Stimulated activated CD8-positive, alpha-beta memory T cell treated with anti-CD3 and anti-CD28 coated beads, Interleukin-12 subunit alpha, Interleukin-12 subunit beta, amount 100 ng/mL, for 24 hours (primary cell): ENCODE measurements around the gene CHAF1A.

Experiments used
- DNase-seq: peaks from one replicate; pipeline ENCODE4 v3.0.0-alpha.2; 2020; ENCODE audit errors: extremely low read depth

CHAF1A gene

DNA sequence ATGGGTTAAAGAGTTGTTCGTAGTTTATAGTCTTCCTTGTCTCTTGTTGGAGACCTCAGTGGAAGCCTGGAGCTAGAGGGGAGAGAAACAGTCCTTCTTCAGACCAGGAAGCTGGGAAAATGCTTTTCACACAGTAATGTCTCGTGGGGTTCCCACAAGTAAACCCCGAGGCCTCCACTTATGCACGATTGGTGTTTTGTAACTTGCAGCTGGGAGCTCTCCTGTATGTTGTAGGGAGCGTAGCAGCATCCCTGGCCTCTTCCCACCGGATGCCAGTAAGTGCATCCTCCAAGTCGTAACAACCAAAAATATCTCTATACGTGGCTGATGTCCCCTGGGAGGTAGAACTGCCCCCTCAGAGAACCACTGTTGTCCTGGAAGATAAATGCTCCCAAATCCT is 3.5 kb downstream of the CHAF1A start:
- no peak for DNase-seq

DNA sequence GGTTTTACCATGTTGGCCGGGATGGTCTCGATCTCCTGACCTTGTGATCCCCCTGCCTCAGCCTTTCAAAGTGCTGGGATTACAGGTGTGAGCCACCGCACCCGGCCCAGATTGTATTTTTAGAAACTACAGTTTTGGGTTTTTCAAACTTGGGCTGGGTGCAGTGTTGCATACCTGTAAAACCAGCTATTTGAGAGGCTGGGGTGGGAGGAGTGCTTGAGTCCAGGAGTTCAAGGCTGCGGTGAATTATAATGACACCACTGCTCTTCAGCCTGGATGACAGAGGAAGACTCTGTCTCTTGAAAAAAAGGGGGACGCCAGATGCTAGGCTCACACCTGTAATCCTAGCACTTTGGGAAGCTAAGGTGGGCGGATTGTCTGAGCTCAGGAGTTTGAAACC is 4.2 kb downstream of the CHAF1A start:
- no peak for DNase-seq

DNA sequence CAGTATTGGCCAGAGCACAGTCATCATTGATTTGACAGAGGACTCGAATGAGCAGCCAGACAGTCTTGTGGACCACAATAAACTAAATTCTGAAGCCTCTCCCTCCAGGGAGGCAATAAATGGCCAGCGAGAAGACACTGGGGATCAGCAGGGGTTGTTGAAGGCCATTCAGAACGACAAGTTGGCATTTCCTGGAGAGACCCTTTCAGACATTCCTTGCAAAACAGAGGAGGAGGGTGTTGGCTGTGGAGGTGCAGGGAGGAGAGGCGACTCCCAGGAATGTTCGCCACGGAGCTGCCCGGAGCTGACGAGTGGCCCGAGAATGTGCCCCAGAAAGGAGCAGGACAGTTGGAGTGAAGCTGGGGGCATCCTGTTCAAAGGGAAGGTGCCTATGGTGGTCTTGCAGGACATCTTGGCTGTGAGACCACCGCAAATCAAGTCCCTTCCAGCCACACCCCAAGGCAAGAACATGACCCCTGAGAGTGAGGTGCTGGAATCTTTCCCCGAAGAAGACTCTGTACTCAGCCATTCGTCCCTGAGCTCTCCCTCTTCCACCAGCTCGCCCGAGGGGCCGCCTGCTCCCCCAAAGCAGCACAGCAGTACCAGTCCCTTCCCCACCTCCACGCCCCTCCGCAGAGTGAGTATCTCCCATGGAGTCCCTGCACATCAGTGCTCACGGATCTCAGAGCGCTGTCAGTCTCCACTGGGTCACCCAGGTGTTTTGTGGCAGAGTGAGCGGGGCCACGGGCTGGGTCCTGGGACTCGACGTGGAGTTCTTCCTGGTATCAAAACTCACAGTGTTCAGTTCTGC is 6.9 kb downstream of the CHAF1A start:
- DNase-seq, result no peak

DNA sequence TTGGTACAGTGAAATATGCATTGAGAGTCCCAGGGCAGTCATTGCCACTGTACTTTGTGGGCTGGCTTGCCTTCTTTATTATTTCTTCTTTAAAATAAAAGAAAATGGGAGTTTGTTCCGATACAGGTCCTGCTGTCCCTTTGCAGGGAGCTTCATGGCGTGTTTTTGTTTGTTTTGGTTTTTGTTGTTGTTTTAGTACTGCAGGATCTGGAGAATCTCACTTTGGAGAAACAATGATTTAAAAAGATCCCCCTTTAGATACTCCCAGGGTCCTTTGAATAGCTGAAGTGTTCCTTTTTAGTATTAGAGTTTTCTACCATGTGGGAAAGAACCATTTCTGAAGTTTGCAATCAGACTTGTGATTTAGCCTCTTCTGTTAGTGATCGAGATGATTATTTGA is 11.1 kb downstream of the CHAF1A start:
- no peak for DNase-seq

DNA sequence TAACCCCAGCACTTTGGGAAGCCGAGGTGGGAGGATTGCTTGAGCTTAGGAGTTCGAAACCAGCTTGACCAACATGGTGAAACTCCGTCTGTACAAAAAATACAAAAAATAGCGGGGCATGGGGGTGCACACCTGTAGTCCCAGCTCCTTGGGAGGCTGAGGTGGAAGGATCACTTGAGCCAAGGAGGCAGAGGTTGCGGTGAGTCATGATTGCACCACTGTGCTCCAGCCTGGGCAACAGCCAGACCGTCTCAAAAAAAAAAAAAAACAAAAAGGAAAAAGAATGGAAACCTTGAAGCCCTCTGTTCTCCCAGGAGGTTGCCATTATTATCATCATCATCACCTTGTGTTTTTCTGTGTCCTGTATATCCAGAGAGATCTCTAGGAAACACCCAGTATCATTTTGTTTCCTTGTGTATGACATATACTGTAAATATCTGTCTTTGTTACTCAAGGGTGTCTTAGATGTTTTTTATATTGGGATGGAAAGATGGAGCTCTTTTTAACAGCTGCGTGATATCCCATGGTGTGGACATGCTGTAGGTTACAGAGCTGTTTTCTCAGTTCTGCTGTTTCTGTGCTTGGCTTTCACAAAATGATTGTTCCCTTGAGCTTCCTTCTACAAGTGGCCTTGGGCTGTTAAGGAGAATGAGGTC is 11.8 kb downstream of the CHAF1A start:
- DNase-seq, result no peak

DNA sequence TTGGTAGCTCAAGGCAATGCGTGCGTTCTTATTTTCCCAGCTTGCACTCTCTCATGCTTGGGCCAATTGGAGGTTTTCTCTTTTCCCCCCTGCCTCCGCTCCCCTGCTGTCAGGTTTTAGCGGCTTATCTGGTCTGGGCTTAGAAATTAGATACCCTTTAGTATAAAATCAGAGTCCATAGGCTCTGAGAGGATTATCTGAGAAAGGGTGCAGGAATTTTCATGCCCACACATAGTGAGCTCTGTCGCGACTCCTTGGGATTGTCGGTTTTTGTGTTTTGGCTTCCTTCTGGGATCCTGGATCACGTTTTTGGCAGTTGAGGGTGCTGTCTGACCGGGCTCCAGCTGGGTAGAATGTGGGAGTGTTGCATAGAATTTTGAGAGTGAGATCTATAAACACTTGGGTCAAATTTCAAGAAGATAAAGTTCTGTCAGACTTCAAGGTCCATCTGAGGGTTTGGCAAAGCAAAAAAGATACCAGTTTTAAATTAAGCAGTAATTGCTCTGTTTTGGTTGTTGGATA is 12.4 kb downstream of the CHAF1A start:
- no peak for DNase-seq

DNA sequence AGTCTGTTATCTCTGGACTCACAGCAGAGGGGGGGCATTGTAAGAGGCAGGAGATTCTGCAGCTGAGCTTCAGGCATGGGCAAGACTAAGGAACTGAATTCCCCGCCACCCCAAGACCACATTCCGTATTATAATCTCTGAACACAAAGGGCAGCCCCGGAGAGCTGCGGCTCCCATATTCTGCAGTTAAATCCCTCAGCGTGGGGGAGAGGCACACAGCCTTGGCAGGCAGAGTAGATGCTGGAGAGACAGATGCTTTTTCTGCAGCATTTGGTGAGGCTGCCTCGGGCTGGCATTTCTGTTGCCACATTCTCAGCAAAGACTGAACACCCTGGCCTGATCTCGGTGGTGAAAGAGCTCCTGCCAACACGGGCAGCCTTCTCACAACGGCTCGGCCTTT is 12.9 kb downstream of the CHAF1A start:
- DNase-seq, result no peak

DNA sequence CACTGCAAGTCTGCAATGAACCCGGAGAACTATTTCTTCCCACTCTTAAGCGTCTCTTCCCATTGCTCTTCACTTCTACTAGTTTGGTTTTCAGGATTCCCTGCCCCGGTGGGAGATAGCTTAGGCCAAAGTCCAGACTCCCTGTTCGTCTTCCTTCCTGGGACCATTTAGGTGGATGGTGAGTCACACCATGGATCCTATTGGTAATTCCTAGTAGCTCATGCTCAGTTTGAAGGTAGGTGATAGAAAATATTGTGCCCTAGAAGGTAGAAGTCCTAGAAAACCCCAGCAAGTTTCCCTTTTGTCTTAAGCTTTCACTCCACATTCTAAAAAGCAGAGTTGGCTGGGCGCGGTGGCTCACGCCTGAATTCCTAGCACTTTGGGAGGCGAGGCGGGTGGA is 13.8 kb downstream of the CHAF1A start:
- no peak for DNase-seq

DNA sequence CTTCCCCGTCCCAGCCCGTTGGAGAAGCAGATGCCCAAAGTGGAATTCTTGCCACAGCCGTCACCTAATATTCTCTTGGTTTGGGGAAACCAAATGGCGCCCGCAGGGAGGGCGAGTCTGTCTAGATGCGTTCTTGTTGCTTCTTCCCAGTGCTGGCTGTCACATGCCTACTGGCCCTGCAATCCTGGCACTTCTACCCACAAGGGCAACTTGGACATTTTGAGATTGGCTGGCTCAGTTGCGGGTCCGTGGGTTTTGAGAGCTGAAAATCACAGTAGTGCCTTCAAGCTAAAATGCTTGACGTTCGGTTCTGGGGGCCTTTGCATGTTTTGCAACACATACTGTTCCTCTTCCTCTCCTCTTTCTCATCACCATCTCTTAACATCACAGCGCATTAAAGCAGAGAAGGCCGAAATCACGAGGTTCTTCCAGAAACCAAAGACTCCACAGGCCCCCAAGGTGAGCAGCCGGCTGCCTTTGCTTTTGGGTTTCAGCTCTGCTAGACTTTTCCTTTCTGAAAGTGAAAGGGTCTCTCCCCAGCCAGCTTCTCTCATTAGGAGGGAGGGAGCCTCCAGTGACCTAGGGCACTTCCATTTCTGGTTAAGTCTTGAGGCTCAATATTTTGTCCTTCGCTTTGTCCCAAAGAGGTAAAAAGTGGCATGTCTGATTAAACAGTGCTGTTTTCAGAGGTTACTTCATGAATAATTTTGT is 21.1 kb downstream of the CHAF1A start:
- DNase-seq, result no peak

DNA sequence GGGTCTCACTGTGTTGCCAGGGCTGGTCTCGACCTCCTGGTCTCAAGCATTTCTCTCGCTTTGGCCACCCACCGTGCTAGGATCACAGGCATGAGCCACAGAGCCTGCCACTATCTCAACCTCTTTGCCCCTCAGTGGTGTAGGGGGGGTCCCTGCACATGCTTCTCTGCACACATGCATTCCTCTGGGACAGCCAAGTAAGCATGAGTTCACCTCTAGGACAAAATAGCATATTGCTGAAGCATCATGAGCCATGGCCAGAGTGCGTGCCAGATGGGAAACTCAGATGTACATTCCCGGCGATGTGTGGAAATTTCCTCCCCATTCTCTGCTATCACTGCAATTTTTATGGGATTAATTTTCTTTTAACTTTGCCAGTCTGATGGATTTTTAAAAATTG is 23.1 kb downstream of the CHAF1A start:
- no peak for DNase-seq

DNA sequence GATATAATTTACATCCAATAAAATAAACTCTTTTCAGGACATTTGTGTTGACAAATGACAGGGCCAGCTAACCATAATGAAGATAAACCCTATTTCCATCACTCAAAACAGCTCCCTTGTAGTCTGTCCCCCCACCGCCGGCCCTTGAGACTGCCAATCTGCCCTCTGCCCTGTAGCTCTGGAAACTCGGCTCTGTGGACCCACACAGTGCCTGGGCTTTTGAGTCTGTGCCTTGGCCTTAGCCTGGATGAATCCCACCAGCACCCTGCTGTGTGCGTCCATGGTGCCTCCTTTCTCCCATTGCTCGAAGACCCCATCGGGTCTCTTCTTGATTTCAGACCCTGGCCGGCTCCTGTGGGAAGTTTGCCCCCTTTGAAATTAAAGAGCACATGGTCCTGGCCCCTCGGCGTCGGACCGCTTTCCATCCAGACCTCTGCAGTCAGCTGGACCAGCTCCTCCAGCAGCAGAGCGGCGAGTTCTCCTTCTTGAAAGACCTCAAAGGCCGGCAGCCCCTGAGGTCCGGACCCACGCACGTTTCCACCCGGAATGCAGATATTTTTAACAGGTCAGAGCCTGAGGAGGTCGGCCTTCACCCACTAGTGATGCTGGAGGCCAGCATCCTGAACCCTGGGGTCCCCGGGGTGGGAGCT is 26.0 kb downstream of the CHAF1A start:
- DNase-seq, result no peak

DNA sequence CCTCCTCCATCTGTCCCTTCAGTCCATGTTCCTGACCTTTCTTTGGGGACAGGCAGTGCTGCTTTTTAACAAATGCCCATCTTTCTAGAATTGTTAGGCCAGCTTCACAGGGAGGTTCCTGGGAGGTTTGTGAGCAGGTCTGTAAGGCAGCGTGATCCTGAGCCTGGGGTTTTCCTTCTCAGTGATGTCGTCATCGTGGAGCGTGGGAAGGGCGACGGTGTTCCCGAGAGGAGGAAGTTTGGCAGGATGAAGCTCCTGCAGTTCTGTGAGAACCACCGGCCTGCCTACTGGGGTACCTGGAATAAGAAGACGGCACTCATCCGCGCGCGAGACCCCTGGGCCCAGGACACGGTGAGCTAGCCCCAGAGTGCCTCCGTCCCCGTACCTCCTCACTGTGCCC is 26.8 kb downstream of the CHAF1A start:
- no peak for DNase-seq

DNA sequence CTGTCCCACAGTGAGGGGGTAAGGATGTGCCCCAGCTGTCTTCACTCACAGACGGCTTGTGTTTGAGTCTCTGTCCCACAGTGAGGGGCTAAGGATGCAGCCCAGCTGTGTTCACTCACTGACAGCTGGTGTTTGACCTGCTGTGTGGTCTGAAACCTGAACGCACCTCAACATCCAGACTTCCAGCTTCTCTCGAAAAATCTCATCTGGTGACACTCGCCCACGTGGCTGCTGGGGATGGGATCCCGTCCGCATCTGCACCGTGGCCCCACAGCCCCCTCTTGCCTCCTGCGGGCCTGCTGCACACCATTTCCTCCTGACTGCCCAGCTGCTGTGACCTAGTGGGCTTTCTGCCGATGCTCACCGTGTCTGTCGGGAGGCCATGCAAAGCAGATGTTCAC is 27.3 kb downstream of the CHAF1A start:
- no peak for DNase-seq

DNA sequence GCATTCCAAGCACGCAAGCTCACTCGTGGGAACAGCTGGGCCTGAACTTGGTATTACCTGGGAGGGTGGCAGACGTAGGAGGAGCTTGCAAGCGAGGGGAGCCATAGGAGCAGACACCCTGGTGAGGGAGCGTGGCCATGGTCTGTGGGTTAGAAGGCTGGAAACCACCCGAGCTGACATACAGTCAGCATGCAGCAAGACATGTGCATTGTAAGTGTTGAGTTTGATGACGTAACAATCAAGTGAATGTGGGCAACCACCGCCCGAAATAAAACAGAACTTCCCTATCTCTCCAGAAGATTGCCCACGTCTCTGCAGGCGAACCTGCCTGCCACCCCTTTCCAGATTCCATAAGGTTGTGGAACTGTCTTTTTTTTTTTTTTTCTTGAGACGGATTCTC is 28.3 kb downstream of the CHAF1A start:
- no peak for DNase-seq

DNA sequence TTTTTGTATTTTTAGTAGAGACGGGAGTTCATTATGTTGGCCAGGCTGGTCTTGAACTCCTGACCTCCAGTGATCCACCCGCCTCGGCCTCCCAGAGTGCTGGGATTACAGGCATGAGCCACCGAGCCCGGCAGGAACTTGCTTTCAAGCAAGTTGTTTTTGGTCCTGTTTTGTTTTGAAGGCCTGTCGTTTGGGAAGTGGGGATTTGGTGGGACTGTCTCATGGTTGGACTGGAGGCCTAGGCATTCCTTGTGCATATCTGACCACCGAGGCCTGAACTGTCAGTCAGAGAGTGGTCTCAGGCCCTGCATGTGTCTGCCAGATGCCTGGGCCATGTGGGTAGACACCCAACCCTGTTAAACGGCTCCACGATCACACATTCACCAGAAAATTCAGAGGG is 28.9 kb downstream of the CHAF1A start:
- no peak for DNase-seq

DNA sequence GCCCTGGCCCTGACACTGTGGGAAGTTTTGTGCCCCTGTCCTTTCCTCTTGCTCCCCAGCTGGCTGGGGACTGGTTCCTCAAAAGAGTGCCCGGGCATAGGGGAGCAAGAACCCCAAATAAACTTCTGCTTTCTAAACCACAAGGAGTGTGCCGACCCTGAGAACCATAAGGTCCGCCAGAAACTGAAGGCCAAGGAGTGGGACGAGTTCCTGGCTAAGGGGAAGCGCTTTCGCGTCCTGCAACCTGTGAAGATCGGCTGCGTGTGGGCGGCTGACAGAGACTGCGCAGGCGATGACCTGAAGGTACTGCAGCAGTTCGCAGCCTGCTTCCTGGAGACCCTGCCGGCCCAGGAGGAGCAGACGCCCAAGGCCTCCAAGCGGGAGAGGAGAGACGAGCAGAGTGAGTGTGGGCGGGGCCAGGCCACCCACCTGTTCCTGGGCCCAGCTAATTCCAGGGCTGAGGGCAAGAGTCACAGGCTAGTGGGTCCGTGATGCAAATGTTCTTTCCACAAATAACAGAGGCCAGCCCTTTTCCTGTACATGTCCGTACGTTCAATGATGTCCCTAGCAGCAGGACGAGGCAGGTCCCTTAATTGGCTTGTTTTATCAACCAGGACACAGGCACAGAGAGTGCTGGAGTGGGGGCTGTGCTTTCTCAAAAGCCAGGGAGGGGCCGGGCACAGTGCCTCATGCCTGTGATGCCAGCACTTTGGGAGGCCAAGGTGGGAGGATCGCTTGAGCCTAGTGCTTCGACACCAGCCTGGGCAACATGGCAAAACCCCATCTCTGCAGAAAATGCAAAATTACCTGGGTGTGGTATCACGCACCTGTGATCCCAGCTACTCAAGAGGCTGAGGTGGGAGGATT is 29.6 kb downstream of the CHAF1A start:
- no peak for DNase-seq

DNA sequence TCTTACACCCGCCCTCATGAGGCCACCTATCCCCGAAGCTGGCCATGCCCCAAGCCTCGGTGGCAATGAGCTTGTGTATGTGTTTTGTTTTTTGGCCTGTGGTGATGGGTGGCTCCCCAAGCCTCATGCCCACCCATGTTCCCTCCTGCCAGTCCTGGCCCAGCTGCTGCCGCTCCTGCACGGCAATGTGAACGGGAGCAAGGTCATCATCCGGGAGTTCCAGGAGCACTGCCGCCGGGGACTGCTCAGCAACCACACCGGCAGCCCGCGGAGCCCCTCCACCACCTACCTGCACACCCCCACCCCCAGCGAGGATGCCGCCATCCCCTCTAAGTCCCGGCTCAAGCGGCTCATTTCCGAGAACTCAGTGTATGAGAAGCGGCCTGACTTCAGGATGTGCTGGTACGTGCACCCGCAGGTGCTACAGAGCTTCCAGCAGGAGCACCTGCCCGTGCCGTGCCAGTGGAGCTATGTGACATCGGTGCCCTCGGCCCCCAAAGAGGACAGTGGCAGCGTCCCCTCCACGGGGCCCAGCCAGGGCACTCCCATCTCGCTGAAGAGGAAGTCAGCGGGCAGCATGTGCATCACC is 30.6 kb downstream of the CHAF1A start:
- no peak for DNase-seq

DNA sequence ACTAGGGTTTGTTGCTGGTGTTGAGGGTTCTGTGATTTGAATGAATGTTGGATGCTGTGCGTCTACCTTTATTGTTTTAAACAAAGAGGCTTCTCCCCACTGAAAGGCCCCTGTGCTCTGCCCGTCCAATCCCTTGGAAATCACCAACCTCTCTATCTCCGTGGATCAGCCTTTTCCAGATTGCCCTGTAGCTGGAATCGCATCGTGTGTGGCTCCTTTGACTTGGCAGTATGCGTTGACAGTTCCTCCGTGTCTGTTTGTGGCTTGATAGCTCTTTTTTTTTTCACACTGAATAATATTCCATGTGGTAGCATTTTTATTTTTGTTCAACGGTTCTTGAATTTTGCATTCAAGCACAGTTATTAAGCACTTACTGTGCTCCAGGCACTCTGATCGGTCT is 32.0 kb downstream of the CHAF1A start:
- no peak for DNase-seq

DNA sequence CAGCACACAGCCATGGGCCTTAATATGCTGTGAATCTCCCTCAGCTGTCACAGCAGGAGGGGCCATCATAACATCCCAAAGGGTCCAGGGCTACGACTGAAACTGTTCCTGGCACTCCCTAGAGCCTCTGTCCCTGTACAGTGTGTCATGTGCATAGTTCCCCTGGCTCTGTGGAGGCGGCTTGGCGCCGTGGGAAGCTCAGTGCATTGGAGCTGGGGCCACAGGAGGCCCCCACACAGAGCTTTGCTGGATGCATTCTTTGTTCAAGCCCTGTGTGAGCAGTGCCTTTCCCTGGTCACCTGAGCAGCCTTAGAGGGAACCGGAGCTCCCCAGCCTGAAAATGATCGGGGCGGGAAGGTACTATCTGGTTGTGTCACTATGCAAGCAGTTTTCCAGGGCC is 33.8 kb downstream of the CHAF1A start:
- DNase-seq, result no peak

DNA sequence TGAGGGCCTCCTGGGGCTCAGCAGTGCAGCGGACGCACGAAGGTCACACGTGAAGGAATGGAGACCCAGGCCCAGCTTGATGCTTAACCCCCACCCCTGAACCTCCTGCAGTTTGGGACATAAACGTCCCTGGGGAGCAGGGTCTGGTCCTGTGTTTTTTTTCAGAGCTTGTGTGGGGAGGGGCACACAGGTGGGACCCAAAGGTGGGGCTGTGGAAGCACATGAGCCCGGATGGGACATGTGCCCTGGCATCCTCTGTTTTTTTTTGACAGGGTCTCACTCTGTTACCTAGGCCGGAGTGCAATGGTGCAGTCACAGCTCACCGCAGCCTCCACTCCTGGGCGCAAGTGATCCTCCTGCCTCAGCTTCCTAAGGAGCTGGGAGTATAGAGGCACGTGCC is 34.7 kb downstream of the CHAF1A start:
- DNase-seq, result no peak

DNA sequence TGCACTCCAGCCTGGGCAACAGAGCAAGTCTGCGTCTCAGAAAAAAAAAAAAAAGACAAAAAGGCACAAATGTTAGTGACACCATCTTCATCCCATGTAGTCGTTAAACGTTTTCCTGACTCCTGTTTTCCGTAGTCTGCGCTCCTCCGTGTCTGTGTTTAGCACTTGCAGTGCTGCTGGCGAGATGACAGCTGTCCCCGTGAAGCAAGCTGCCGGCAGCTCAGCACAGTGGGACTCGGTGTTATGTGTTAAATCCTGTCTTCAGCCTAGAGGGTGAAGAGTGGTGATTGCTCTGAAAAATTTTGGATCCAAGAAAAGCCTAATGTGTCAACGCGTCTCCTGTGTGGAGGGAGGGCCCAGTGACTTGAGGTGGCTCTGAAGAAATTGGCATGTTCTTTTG is 36.8 kb downstream of the CHAF1A start:
- DNase-seq, result no peak
